GM12878 (cell line): ENCODE results near the gene CCDC159. TPM values are rescaled to one million over a fixed set of nuclear protein-coding genes. Genes with fewer than 3 reads are reported as not detected.

Experiments used
- CEBPB ChIP-seq, 2 experiments: fragments of 150-350 bp in 1 of 2; IDR thresholded peaks; 2 replicates each; pipeline ENCODE4 v1.6.1; 2012 to 2014; ENCODE audit warnings: low read depth in 2 of 2, low read length in 2 of 2, borderline replicate concordance in 1 of 2, inconsistent platforms in 1 of 2
- EP300 ChIP-seq, 2 experiments: fragments of 150-350 bp in 1 of 2; IDR thresholded peaks; 2 replicates each; pipeline ENCODE4 v1.6.1; 2011 to 2012; ENCODE audit warnings: low read depth in 2 of 2, low read length in 2 of 2, borderline replicate concordance in 1 of 2, improper control_type of control experiment in 1 of 2, inconsistent platforms in 1 of 2; ENCODE audit not compliant: control insufficient read depth in 1 of 2
- FOXM1 ChIP-seq: IDR thresholded peaks from 2 replicates; pipeline ENCODE4 v1.6.1; 2012; ENCODE audit warnings: low read depth, mild to moderate bottlenecking, inconsistent platforms, low read length, moderate library complexity
- HCFC1 ChIP-seq: fragments of 150-350 bp; IDR thresholded peaks from 2 replicates; pipeline ENCODE4 v1.6.1; 2014; ENCODE audit warnings: low read length
- IRF4 ChIP-seq: IDR thresholded peaks from 2 replicates; pipeline ENCODE4 v1.6.1; 2011; ENCODE audit warnings: low read depth, low read length
- IRF5 ChIP-seq: fragments of 450-650 bp; IDR thresholded peaks from 2 replicates; pipeline ENCODE4 v1.6.1; 2017; ENCODE audit warnings: borderline replicate concordance
- MEF2A ChIP-seq: IDR thresholded peaks from 2 replicates; pipeline ENCODE4 v1.6.1; 2011; ENCODE audit warnings: low read depth, mild to moderate bottlenecking, low read length, moderate library complexity; ENCODE audit not compliant: insufficient read depth
- MYC ChIP-seq: IDR thresholded peaks from 2 replicates; pipeline ENCODE4 v1.6.1; 2011; ENCODE audit warnings: mild to moderate bottlenecking, low read length, moderate library complexity, inconsistent platforms; ENCODE audit not compliant: insufficient read depth, insufficient replicate concordance, insufficient read length, severe bottlenecking
- PAX5 ChIP-seq: IDR thresholded peaks from 2 replicates; pipeline ENCODE4 v1.6.1; 2011; ENCODE audit warnings: low read depth, low read length, borderline replicate concordance
- POLR2A ChIP-seq: IDR thresholded peaks from 2 replicates; pipeline ENCODE4 v1.6.1; 2011; ENCODE audit warnings: low read depth, mild to moderate bottlenecking, low read length
- RB1 ChIP-seq: fragments of 450-650 bp; formaldehyde crosslinking; IDR thresholded peaks from 2 replicates; pipeline ENCODE4 v1.6.1; 2017; ENCODE audit warnings: mild to moderate bottlenecking, borderline replicate concordance
- SIX5 ChIP-seq: IDR thresholded peaks from 2 replicates; pipeline ENCODE4 v1.6.1; 2011; ENCODE audit warnings: mild to moderate bottlenecking, low read depth, low read length, moderate library complexity; ENCODE audit not compliant: severe bottlenecking
- STAT3 ChIP-seq: IDR thresholded peaks from 2 replicates; pipeline ENCODE4 v1.6.1; 2011; ENCODE audit warnings: low read depth, low read length, improper control_type of control experiment
- TCF12 ChIP-seq: IDR thresholded peaks from 2 replicates; pipeline ENCODE4 v1.6.1; 2011; ENCODE audit warnings: low read depth, mild to moderate bottlenecking, low read length
- ZZZ3 ChIP-seq: IDR thresholded peaks from 2 replicates; pipeline ENCODE4 v1.6.1; 2011; ENCODE audit warnings: low read depth; ENCODE audit not compliant: control insufficient read depth, insufficient read length
- polyA plus RNA-seq, 11 experiments: library from polyadenylated mRNA; depleted of rRNA in 4 of 11; unstranded in 6 of 11; stranded (reverse) in 5 of 11; fragments of >200 nt; fragmentation: Nextera tagmentation in 4 of 11; fragmentation: Illumina TruSeq in 1 of 11; extraction: Ambion mirVana in 4 of 11; extraction: Trizol in 1 of 11; gene quantifications; 1 replicate in 1 of 11; 2 replicates in 10 of 11; pipeline versions ENCODE4 v1.2.1 to v1.2.3, GENCODE V29; 2011 to 2016; ENCODE audit warnings: inconsistent platforms in 2 of 11, missing spikeins in 2 of 11, low read depth in 1 of 11
- total RNA-seq, 4 experiments: library from RNA; depleted of rRNA in 3 of 4; stranded (reverse); fragments of >200 nt in 3 of 4; fragmentation: Illumina TruSeq in 1 of 4; extraction: Trizol in 1 of 4; gene quantifications; 2 replicates each; pipeline versions ENCODE4 v1.2.1 to v1.2.3, GENCODE V29; 2013 to 2021
- TF ChIP-seq, protein P1 (sequence below): fragments of 450-650 bp; IDR thresholded peaks from 2 replicates; pipeline ENCODE4 v1.6.1; 2017; ENCODE audit warnings: mild to moderate bottlenecking, moderate library complexity
- TF ChIP-seq, protein P2 (sequence below): IDR thresholded peaks from 2 replicates; pipeline ENCODE4 v1.6.1; 2012; ENCODE audit warnings: mild to moderate bottlenecking, low read depth, low read length
- TF ChIP-seq, protein P3 (sequence below): IDR thresholded peaks from 2 replicates; pipeline ENCODE4 v1.6.1; 2012; ENCODE audit warnings: low read length, inconsistent platforms

The CCDC159 gene
- total and polyA plus RNA-seq, 10 of the 15 experiments (the other 5 are each of a cell fraction or from before 2014, with no cell fraction given), result 0.61 to 14.7 (median 10.1) TPM

- TF ChIP-seq RB1 (no peak), CEBPB (IDR thresholded peaks at IDR 0.05; ENCODE audit: borderline replicate concordance in 1 of 2, low read depth in 2 of 2, low read length in 2 of 2) (peak in 1 of 2 experiments; percentile 79; a peak in 2 of 4 replicates), MEF2A (no peak), HCFC1 (peak; percentile 8; the same call in 1 of the 2 replicates), PAX5 (peak; percentile 60; the same call in 1 of the 2 replicates), TCF12 (peak; percentile 78), ZZZ3 (no peak), POLR2A (peak; percentile 69), IRF4 (no peak), SIX5 (no peak), MYC (no peak), FOXM1 (no peak), EP300 (IDR thresholded peaks at IDR 0.05; ENCODE audit: borderline replicate concordance in 1 of 2, control insufficient read depth in 1 of 2, low read depth in 2 of 2, low read length in 2 of 2) (no peak), IRF5 (no peak), STAT3 (no peak)
- TF ChIP-seq, protein P1, sequence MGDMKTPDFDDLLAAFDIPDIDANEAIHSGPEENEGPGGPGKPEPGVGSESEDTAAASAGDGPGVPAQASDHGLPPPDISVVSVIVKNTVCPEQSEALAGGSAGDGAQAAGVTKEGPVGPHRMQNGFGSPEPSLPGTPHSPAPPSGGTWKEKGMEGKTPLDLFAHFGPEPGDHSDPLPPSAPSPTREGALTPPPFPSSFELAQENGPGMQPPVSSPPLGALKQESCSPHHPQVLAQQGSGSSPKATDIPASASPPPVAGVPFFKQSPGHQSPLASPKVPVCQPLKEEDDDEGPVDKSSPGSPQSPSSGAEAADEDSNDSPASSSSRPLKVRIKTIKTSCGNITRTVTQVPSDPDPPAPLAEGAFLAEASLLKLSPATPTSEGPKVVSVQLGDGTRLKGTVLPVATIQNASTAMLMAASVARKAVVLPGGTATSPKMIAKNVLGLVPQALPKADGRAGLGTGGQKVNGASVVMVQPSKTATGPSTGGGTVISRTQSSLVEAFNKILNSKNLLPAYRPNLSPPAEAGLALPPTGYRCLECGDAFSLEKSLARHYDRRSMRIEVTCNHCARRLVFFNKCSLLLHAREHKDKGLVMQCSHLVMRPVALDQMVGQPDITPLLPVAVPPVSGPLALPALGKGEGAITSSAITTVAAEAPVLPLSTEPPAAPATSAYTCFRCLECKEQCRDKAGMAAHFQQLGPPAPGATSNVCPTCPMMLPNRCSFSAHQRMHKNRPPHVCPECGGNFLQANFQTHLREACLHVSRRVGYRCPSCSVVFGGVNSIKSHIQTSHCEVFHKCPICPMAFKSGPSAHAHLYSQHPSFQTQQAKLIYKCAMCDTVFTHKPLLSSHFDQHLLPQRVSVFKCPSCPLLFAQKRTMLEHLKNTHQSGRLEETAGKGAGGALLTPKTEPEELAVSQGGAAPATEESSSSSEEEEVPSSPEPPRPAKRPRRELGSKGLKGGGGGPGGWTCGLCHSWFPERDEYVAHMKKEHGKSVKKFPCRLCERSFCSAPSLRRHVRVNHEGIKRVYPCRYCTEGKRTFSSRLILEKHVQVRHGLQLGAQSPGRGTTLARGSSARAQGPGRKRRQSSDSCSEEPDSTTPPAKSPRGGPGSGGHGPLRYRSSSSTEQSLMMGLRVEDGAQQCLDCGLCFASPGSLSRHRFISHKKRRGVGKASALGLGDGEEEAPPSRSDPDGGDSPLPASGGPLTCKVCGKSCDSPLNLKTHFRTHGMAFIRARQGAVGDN, result peak; percentile 26; the same call in 1 of the 2 replicates
- TF ChIP-seq, protein P2, sequence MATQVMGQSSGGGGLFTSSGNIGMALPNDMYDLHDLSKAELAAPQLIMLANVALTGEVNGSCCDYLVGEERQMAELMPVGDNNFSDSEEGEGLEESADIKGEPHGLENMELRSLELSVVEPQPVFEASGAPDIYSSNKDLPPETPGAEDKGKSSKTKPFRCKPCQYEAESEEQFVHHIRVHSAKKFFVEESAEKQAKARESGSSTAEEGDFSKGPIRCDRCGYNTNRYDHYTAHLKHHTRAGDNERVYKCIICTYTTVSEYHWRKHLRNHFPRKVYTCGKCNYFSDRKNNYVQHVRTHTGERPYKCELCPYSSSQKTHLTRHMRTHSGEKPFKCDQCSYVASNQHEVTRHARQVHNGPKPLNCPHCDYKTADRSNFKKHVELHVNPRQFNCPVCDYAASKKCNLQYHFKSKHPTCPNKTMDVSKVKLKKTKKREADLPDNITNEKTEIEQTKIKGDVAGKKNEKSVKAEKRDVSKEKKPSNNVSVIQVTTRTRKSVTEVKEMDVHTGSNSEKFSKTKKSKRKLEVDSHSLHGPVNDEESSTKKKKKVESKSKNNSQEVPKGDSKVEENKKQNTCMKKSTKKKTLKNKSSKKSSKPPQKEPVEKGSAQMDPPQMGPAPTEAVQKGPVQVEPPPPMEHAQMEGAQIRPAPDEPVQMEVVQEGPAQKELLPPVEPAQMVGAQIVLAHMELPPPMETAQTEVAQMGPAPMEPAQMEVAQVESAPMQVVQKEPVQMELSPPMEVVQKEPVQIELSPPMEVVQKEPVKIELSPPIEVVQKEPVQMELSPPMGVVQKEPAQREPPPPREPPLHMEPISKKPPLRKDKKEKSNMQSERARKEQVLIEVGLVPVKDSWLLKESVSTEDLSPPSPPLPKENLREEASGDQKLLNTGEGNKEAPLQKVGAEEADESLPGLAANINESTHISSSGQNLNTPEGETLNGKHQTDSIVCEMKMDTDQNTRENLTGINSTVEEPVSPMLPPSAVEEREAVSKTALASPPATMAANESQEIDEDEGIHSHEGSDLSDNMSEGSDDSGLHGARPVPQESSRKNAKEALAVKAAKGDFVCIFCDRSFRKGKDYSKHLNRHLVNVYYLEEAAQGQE, result peak; percentile 44; the same call in 1 of the 2 replicates
- TF ChIP-seq, protein P3, sequence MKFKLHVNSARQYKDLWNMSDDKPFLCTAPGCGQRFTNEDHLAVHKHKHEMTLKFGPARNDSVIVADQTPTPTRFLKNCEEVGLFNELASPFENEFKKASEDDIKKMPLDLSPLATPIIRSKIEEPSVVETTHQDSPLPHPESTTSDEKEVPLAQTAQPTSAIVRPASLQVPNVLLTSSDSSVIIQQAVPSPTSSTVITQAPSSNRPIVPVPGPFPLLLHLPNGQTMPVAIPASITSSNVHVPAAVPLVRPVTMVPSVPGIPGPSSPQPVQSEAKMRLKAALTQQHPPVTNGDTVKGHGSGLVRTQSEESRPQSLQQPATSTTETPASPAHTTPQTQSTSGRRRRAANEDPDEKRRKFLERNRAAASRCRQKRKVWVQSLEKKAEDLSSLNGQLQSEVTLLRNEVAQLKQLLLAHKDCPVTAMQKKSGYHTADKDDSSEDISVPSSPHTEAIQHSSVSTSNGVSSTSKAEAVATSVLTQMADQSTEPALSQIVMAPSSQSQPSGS, result no peak
These were observed at the start of gene CCDC159, which contains the start of gene TMEM205 (continued) for GRCh38 chr19:11346104-11346940.
